HEK293T (cell line): ENCODE data around the gene MIPEP.

Experiments used
- BHLHE40 ChIP-seq: fragments of 450-650 bp; IDR thresholded peaks from 2 replicates; pipeline ENCODE4 v1.6.1; 2016; ENCODE audit warnings: mild to moderate bottlenecking, moderate library complexity, borderline replicate concordance
- CTBP1 ChIP-seq: fragments of 450-650 bp; IDR thresholded peaks from 2 replicates; pipeline ENCODE4 v1.6.1; 2016; ENCODE audit warnings: borderline replicate concordance
- ELF4 ChIP-seq: fragments of 450-650 bp; IDR thresholded peaks from 2 replicates; pipeline ENCODE4 v1.6.1; 2017; ENCODE audit warnings: antibody characterized with exemption
- FOXA1 ChIP-seq: fragments of 450-650 bp; IDR thresholded peaks from 2 replicates; pipeline ENCODE4 v1.6.1; 2016; ENCODE audit warnings: mild to moderate bottlenecking
- FOXK2 ChIP-seq: fragments of 450-650 bp; IDR thresholded peaks from 2 replicates; pipeline ENCODE4 v1.6.1; 2016; ENCODE audit warnings: mild to moderate bottlenecking
- FOXM1 ChIP-seq: fragments of 450-650 bp; IDR thresholded peaks from 2 replicates; pipeline ENCODE4 v1.6.1; 2017; ENCODE audit warnings: mild to moderate bottlenecking, borderline replicate concordance
- HDGF ChIP-seq: fragments of 450-650 bp; IDR thresholded peaks from 2 replicates; pipeline ENCODE4 v1.6.1; 2017; ENCODE audit warnings: antibody characterized with exemption, borderline replicate concordance
- PKNOX1 ChIP-seq: fragments of 450-650 bp; IDR thresholded peaks from 2 replicates; pipeline ENCODE4 v1.6.1; 2016
- SP1 ChIP-seq: fragments of 450-650 bp; IDR thresholded peaks from 2 replicates; pipeline ENCODE4 v1.6.1; 2017
- SUZ12 ChIP-seq: fragments of 450-650 bp; IDR thresholded peaks from 2 replicates; pipeline ENCODE4 v1.6.1; 2016; ENCODE audit warnings: mild to moderate bottlenecking
- TARDBP ChIP-seq: fragments of 450-650 bp; IDR thresholded peaks from 2 replicates; pipeline ENCODE4 v1.6.1; 2016
- ZNF384 ChIP-seq: fragments of 450-650 bp; IDR thresholded peaks from 2 replicates; pipeline ENCODE4 v1.6.1; 2016

GRCh38 chr13:23710366-23710765, 178.8 kb downstream of the MIPEP start:
- TF ChIP-seq SP1 (no peak), CTBP1 (no peak), TARDBP (no peak), FOXA1 (no peak), ZNF384 (no peak), FOXK2 (no peak), ELF4 (no peak), BHLHE40 (no peak), SUZ12 (no peak), PKNOX1 (no peak), HDGF (no peak), FOXM1 (no peak)
